HG03039 (cell line): ENCODE results near the gene KPNA6.

Experiments
- ATAC-seq: cut with Tn5 transposase; IDR thresholded peaks from one replicate; pipeline ENCODE4 v1.9.1; 2021; ENCODE audit warnings: mild to moderate bottlenecking, moderate library complexity; ENCODE audit not compliant: unreplicated experiment

KPNA6 gene

DNA sequence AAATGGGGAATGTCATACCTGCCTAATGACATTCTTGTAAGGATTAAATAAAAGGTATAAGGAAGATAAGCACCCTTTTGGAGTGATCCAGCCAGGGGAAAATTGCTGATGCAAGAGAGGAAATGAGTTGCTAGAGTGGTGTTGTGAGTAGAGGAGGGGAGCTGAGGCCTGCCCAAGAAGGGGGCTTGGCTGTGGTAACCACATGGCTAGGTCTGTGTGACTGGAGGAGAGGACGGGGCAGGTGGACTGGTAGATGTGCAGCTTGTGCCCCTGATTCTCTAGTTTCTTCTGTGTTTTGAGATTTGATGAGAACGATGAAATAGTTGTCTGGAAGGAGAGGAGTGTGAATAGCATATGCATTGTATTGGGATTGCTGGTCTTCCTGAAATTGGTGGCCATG lies 78.2 kb downstream of the KPNA6 start:
- no peak for ATAC-seq

DNA sequence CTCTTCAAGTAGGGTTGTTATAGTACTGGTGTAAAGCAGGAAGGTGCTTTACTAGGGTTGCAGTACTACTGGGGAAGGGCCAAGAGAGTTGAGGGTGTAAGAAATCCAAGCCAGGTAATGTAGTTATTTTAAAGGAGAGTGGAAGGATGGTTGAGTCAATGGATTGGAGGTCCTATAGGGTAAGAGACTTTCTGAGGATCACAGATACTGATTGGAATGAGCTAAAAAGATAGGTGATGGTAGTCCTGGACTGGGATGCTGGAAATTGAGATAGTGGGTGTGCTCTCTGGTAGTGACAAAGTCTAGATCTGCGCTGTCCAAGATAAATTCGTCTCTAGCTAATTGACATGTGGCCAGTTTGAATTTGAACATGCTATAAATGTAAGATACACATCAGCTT lies 78.6 kb downstream of the KPNA6 start:
- no peak for ATAC-seq

DNA sequence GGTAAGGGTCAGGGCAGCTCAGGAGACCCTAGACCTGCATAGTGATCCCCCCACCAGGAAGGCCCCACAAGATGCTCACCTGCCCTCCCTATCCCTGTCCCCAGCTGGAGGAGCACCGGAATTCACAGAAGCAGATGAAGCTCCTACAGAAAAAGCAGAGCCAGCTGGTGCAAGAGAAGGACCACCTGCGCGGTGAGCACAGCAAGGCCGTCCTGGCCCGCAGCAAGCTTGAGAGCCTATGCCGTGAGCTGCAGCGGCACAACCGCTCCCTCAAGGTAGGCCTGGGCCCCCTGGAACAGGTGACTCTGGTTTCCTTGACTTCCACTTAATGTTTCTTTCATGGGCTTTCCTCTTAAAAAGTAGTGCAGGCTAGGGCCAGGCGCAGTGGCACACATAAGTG lies 80.0 kb downstream of the KPNA6 start:
- no peak for ATAC-seq

DNA sequence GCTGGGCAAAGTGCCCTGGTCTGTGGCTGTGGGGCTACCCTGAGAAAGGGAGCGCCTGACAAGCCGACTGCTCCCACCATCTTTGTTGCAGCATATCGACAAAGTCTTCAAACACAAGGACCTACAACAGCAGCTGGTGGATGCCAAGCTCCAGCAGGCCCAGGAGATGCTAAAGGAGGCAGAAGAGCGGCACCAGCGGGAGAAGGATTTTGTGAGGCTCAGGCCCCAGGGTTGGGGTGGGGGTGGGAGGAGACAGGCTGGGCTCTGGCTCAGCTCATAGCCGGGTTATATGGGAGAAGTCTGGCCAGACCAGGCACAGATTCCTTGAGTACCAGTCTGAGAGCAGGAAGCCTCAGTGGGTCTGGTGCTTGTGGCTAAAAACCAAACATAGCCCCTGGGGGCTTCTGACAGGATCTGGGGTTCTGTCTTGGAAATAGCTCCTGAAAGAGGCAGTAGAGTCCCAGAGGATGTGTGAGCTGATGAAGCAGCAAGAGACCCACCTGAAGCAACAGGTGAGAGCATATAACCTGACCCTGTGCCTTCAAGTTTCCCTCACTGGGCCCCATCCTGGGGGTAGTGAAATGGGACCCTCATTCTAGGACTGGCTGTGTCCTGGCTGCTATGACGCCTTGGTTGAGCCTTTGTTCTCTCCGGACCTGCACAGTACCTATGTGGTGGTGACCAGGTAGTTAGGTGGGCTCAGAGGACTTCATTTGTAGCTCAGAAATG lies 84.5 kb downstream of the KPNA6 start:
- no peak for ATAC-seq

DNA sequence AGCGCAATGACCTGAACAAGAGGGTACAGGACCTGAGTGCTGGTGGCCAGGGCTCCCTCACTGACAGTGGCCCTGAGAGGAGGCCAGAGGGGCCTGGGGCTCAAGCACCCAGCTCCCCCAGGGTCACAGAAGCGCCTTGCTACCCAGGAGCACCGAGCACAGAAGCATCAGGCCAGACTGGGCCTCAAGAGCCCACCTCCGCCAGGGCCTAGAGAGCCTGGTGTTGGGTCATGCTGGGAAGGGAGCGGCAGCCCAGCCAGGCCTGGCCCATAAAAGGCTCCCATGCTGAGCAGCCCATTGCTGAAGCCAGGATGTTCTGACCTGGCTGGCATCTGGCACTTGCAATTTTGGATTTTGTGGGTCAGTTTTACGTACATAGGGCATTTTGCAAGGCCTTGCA lies 87.1 kb downstream of the KPNA6 start:
- ATAC-seq = no peak

DNA sequence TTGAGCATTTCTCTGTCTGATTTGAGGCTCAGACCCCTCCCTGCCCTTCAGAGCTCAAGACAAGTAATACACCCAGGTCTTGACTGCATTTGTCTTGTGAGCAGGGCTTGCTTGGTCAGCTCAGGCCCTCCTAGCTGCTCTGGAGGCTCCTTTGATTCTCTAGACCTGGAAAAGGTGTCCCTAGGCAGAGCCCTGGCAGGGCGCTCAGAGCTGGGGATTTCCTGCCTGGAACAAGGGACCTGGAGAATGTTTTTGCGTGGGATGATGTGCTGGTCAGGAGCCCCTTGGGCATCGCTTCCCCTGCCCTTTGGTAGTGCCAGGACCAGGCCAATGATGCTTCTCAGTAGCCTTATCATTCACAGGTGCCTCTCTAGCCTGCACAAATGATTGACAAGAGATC lies 87.7 kb downstream of the KPNA6 start:
- no peak for ATAC-seq

DNA sequence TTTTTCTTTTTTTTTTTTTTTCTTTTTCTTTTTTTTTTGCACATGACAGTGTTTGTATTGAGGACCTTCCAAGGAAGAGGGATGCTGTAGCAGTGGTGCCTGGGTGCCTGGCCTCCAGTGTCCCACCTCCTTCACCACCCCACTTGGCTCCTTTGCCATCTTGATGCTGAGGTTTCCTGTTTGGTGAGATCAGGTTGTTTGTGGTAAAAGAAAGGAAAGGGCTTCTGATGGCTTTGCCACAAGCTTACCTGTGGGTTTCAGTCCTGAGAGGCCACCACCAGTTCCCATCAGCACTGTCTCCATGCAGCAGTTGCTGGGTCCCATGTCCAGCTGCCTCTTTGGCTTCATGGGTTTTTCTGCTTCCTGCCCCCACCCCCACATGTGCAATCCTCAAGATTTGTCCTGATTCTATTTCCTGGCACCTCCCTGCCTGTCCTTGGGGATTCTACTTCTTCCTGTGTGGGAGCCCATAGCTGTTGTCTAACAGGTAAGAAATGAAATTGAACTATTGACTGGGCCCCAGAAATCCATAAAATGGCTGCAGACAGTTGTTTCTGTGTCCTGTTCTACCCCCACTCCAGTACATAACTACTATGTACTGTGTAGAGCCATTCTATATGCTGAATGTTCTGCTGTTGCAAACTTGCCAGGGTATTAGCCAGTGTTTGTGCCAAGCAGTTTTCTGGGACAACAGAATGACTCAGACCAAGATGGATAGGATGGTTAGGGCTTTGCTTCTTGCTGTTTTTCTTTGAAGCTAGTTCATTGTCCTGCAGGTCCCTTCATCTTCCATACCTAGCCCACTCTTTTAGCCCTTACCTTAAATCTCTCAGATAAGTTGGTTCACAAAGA lies 88.3 kb downstream of the KPNA6 start:
- ATAC-seq = no peak

DNA sequence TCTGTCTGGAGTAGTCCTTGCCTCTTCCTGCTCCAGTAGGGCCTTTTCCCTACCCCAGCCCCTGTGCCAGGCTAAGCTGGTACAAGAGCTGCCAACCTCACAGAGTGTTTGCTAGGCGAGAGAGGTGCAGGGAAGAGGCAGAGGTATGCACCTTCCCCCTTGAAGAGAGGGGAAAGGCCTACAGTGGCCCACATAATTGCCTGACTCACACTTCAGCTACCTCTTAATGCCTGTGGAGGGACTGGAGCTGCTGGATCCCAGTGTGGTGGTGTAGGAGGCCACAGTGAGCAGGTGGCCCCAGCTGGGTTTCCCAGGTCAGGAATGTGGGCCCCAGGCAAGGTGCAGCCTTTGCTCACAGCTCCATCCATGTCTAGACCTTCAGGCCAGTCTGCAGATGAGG lies 89.2 kb downstream of the KPNA6 start:
- ATAC-seq = no peak

DNA sequence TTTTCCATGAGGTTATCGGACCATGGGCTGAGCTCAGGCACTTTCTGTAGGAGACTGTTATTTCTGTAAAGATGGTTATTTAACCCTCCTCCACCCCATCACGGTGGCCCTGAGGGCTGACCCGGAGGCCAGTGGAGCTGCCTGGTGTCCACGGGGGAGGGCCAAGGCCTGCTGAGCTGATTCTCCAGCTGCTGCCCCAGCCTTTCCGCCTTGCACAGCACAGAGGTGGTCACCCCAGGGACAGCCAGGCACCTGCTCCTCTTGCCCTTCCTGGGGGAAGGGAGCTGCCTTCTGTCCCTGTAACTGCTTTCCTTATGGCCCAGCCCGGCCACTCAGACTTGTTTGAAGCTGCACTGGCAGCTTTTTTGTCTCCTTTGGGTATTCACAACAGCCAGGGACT lies 90.0 kb downstream of the KPNA6 start:
- ATAC-seq = no peak

DNA sequence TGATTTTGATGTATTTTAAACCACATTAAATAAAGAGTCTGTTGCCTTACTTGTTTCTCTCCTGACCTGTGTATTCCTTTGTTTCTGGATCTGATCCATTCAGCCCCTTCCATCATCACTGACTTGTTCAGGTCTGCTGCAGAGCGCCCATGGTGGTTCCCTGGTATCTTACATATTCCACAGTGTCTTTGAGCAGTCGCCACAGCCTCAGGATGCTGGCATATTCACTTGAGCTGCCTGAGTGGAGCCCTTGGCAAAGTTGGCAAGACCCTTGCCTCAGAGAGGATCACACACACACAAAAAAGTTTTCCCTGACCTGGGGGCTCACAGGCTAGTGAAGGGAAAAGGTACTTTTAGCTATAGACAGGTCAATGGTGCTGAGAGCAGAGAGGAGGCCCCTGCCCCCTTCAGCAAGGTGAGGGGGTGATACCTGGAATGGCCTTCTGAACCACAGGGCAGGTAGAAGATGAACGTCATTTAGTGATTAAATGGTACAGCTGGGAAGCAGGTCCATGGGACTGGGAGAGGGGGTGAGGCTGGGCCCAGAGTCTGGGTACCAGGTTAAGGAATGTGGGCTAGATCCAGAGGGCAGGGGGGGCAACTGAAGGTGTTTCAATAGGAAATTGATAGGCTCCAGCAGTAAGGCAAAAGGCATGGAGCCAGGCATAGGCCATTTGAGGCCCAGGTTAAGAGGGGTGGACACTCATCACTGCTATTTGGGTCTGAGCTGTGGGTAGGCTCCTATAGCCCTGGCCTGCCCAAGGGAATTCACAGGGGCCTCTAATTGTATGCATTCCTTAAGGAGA lies 90.6 kb downstream of the KPNA6 start:
- ATAC-seq = no peak

DNA sequence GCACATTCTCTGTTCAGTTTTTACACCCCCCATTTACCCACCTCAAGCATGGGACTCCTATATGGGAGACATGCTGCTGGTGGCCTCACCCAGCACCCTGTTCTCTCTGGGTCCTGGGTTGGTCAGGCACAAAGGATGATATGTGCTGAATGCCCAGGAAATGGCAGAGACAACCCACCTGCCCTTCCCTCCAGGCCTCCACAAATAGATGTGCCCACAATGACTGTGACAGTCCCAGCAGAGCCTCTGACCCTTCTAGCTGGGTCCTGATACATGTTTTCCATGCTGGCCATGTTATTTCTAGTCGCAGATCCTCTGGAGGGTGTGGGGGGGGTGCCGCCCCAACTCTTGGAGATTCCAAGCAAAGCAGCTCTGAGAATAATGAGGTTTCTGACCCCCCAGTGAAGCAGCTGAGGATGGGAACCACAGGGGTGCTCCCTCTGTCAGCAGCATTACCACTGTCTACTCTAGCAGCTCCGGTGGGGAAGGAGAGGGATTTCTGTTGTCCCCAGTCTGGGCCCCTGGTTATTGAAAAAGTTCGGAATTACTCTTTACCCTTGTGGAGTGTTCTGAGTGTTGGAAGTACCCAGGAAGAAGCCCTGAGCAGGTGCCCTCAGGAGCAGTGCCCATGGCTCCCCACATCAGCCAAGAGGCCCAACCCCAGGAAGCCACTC lies 91.3 kb downstream of the KPNA6 start:
- no peak for ATAC-seq

DNA sequence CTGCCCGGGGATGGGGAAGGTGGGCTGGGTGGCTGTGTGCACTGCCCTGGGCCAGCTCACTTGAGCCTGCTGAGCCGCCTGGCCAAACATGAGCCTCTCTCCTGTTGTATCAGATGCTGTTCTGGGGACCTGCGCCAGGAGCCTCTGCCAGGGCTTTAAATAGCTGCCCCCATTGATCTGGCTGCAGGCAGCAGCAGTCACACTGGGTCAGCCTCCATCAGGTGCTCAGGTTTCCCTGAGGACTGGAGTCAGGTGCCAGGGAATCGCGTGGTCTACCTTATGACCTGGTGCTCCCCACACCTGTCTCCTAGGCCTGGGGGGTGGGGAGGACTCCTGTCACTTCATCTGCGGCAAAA lies 91.8 kb downstream of the KPNA6 start:
- no peak for ATAC-seq

DNA sequence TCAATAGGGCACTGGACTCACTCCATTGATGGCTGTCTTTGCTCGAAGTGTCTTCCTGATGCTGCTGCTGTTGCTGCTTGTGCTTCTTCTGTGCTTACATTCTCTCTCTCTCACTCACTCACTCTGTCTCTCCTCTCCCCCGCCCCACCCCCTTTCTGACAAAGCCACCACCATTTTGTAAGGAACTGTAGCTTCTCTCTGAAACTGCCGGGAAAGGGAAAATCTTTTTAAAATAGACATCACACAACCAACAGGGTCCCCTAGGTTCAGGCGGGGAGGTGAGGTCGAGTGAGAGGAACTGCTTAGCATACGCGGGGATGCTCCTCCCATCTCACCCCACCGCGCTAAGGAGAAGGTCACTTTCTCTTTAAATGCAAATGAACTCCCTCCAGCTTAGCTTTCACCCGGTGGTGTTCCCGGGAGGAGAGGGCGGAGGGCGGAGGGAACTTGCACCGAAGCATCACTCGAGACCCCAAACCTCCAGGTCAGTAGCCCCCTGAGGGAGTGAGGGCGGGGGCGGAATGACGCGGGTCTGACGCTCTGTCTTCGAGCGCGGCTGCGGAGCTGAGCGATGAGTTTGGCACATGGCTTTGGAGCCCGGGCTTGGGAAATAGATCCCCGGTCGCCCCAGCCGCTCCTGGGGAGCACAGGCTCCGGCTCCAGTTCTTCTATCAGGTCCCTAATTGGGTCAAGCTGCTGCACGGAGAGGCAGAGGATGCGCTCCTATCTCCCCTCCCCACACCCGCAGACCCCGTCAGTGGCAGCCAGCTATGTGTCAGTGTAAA lies 92.6 kb downstream of the KPNA6 start, which contains the start of gene CCDC28B:
Gene CCDC28B, plus strand, starts transcription at position 370 of the 785 bp plus-strand sequence. CDS start 1,341 bp downstream, outside the sequence.
- ATAC-seq = no peak

DNA sequence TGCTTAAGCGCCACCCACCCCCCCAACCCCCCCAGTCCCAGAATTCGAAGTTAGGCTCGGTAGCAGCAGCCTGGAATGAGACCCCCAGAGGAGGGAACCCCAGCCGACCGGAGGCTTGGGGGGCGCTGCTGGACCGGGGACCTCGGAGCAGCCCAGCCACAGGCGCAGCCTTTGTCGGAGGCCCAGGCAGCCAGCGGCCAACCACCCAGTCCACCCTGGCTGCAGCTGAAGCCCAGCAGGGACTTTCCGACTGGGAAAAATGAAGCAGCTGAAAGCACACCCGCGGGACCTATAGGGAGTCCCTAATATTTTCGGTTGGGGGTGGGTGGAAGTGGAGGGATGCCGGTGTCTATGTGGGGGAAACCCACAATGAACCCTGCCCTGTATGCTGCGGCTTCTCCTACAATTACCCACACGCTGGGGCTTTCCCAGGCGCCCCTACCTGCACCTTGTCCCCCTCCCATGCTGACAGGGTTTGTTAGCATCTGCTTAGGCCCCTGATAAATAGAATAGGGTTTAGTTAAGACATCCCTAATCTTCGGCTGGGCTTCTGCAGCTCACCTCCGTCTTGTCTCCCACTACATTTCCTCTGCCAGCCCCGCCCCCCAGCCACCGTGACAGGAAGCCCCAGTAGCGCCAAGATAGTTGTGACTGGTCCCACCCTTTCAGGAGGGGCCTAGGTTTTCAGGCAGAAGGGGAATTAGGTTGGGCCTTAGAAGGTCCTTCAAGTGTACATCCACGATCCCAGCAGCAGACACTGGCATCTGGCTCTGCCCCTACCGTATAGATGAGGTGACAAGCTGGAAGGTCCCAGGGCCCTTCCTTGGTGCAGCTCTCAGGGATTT lies 93.4 kb downstream of the KPNA6 start:
- ATAC-seq = no peak

DNA sequence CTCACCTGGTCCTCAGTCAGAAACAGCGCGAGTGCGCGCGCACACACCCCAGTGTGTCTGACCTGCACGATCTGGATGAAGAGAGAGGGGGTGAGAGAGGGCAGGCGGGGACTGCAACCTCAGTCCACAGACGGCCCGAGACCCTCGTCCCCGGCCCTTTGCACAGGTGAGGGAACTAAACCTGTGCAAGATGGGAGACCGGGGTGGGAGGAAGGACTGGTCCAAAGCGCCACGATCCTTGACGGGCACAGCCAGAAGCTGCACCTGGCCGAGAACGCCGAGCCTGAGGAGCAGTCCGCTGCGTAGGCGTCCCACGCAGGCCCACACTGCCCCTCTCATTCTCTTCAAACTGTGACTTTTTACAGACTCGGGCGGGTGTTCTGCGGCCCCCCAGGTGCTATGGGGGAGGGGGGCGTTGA lies 97.1 kb downstream of the KPNA6 start:
- ATAC-seq = no peak

DNA sequence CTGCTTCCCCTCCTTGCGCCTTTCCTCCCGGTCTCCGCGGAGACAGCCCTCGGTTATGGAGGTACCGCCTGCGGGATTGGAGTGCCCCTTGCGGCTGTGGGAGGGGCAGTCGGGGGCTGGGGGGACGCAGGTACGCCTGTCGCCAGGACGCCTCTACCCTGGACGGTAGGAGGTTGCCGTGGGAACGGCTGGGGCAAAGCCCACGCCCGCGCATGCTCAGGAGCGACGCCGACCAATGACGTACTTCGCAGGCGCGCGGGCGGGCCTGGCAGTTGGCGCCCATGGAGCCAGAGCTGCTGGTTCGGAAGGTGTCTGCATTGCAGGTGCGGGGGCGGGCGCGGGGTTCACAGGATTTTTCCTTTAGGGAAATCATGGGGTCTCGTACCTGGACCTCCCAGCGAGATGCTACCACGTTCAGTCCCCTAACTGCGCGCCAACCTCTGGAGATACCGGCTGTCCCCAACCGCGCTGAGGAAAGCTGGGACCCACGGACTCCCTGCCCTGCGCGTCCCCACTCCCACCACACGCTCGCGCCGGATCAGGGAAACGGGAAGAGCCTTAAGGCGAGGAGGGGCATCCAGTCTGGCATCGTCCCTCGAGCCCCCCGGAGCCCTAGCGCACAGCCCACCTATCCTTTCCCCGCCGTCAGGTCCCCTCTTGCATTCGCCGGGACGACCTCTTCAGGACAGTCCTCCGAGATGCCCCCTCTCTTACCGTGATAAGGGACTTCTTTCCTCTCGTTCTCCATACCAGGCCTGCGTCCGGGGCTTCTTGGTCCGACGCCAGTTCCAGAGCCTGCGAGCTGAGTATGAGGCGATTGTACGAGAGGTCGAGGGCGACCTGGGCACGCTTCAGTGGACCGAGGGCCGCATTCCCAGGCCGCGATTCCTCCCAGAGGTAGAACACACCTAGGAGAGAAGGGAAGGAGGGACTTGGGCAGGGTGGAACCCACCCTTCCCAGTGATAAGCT lies 97.8 kb downstream of the KPNA6 start, which contains the start of gene IQCC:
Gene IQCC, plus strand, starts transcription at position 271 of the 970 bp plus-strand sequence. Its CDS starts 11 bp downstream, at position 282.
- ATAC-seq = no peak

DNA sequence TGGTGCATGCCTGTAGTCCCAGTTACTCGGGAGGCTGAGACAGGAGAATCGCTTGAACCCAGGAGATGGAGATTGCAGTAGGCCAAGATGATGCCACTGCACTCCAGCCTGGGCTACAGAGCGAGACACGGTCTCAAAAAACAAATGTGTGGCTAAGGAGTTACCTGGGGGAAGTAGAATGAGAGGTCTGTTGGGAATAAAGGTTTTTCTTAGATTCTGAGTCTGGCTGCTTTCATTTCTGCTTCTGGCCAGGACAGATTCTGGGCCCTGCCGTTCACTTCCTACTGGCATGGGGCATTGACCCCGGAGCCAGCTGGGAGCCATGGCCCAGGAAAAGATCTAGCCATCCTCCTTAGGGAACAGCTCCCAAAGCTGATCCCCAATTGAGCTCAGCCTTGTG lies 100.6 kb downstream of the KPNA6 start:
- no peak for ATAC-seq

DNA sequence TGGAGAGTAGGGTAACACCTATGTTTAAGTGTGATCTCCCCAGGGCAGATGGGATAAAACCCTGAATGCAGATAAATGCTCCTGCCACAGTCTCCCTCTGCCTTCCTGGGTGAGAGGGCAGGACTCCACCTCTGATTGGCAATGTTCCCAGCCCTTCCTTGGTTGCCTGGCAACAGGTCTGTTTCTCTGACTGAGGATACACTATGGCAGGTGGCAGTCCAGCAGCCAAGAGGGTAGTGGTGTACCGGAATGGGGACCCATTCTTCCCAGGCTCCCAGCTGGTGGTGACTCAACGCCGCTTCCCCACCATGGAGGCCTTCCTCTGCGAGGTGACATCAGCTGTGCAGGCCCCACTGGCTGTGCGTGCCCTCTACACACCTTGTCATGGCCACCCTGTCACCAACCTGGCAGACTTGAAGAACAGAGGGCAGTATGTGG lies 101.1 kb downstream of the KPNA6 start, which contains the start of gene DCDC2B:
Gene DCDC2B, plus strand, starts transcription at position 199 of the 438 bp plus-strand sequence. Its CDS starts 5 bp downstream, at position 204.
- ATAC-seq = no peak
